Neutrophil (primary cell): ENCODE data around the gene TSEN2.

Experiments used
- H3K27ac ChIP-seq: fragments of 200-600 bp; sonication (generic); 2 replicates; pipeline ENCODE4 v1.5.1; 2016; ENCODE audit warnings: mild to moderate bottlenecking, moderate library complexity
- H3K27me3 ChIP-seq: fragments of 200-600 bp; sonication (generic); 2 replicates; pipeline ENCODE4 v1.6.0; 2016; ENCODE audit warnings: mild to moderate bottlenecking
- H3K36me3 ChIP-seq: fragments of 200-600 bp; sonication (generic); 2 replicates; pipeline ENCODE4 v1.5.1; 2017
- H3K4me1 ChIP-seq, 2 experiments: fragments of 200-600 bp in 1 of 2; sonication (generic) in 1 of 2; 1 replicate in 1 of 2; 2 replicates in 1 of 2; pipeline versions ENCODE4 v1.5.1 to v1.6.1; 2013 to 2016; ENCODE audit warnings: low read depth in 1 of 2, low read length in 1 of 2, mild to moderate bottlenecking in 1 of 2, moderate library complexity in 1 of 2; ENCODE audit not compliant: control insufficient read depth in 1 of 2, insufficient read depth in 1 of 2
- H3K4me3 ChIP-seq, 2 experiments: fragments of 200-600 bp in 1 of 2; sonication (generic) in 1 of 2; 1 replicate in 1 of 2; 2 replicates in 1 of 2; pipeline ENCODE4 v1.5.1; 2013 to 2016; ENCODE audit warnings: low read depth in 1 of 2, low read length in 1 of 2, mild to moderate bottlenecking in 1 of 2, moderate library complexity in 1 of 2
- H3K9me3 ChIP-seq: fragments of 200-600 bp; sonication (generic); 2 replicates; pipeline ENCODE4 v1.5.1; 2016
- TF ChIP-seq, protein P1 (sequence below): fragments of 200-600 bp; sonication (generic); IDR thresholded peaks from 2 replicates; pipeline ENCODE4 v1.5.1; 2016; ENCODE audit warnings: antibody characterized with exemption

TSEN2 gene

DNA sequence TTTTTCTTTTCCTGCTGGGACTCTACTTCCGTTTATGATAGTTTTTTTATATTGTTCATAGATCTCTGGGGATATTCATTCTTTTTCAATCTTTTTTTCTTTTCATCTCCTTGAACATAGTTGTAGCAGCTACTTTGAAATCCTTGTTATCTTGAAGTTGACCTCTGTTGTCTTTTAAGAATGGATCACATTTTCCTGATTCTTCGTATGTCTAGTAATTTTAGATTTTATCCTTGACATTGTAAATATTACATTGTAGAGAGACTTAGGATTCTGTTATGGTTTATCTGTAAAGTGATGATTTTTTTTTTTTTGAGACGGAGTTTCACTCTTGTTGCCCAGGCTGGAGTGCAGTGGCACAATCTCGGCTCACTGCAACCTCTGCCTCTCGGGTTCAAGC, 93.1 kb downstream of the TSEN2 start:
- Histone ChIP-seq H3K4me3 (no peak overlapping the region), H3K36me3 (peaks cover 91% of the 10 kb centered on the region), H3K4me1 (no peaks in the 10 kb centered on the region), H3K27me3 (no peaks in the 10 kb centered on the region), H3K9me3 (no peaks in the 10 kb centered on the region), H3K27ac (no peak overlapping the region)
- TF ChIP-seq, protein P1, sequence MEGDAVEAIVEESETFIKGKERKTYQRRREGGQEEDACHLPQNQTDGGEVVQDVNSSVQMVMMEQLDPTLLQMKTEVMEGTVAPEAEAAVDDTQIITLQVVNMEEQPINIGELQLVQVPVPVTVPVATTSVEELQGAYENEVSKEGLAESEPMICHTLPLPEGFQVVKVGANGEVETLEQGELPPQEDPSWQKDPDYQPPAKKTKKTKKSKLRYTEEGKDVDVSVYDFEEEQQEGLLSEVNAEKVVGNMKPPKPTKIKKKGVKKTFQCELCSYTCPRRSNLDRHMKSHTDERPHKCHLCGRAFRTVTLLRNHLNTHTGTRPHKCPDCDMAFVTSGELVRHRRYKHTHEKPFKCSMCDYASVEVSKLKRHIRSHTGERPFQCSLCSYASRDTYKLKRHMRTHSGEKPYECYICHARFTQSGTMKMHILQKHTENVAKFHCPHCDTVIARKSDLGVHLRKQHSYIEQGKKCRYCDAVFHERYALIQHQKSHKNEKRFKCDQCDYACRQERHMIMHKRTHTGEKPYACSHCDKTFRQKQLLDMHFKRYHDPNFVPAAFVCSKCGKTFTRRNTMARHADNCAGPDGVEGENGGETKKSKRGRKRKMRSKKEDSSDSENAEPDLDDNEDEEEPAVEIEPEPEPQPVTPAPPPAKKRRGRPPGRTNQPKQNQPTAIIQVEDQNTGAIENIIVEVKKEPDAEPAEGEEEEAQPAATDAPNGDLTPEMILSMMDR: no peak

DNA sequence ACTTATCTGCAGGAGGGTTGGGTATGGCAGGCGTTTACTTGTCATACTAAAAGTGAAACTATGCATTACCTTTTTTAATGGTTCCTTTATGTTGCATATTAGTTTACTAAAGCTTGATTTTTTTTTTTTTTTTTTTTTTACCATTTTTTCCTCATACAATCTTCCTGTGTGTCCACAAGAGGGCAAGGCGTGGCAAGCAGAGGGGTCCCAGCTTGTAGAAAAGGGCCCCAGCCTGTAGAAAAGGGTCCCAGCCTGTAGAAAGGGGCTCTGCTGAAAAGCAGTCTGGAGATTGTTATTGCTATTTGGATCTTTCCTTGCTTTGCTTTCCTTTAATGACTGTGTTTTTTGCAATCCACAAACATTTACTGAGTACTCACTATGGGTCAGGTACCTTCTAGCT, 94.5 kb downstream of the TSEN2 start:
- H3K27me3 ChIP-seq: no peaks in the 10 kb centered on the region
- no peaks in the 10 kb centered on the region for H3K4me1 ChIP-seq
- no peak overlapping the region for H3K27ac ChIP-seq
- H3K4me3 ChIP-seq: no peak overlapping the region
- TF ChIP-seq, protein P1: no peak
- H3K9me3 ChIP-seq: no peaks in the 10 kb centered on the region
- H3K36me3 ChIP-seq: peaks cover 91% of the 10 kb centered on the region

DNA sequence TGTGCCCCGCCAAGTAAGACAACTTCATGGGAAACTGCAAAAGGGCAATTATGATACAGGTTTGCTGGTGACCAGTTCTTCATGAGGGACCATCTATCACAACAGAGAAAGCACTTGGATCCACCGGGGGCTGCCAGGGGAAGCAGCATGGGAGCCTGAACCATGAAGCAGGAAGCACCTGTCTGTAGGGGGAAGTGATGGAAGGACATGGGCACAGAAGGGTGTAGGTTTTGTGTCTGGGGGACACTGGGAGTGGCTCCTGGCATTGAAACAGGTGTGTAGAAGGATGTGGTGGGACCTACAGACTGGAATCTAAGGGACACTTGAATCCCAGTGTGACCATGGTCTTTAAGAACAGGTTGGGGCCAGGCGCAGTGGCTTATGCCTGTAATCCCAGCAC, 95.2 kb downstream of the TSEN2 start:
- Histone ChIP-seq H3K4me3 (no peak overlapping the region), H3K27me3 (no peaks in the 10 kb centered on the region), H3K36me3 (peaks cover 91% of the 10 kb centered on the region), H3K9me3 (no peaks in the 10 kb centered on the region), H3K4me1 (no peaks in the 10 kb centered on the region), H3K27ac (peak overlapping the region; percentile 47)
- TF ChIP-seq, protein P1: no peak

DNA sequence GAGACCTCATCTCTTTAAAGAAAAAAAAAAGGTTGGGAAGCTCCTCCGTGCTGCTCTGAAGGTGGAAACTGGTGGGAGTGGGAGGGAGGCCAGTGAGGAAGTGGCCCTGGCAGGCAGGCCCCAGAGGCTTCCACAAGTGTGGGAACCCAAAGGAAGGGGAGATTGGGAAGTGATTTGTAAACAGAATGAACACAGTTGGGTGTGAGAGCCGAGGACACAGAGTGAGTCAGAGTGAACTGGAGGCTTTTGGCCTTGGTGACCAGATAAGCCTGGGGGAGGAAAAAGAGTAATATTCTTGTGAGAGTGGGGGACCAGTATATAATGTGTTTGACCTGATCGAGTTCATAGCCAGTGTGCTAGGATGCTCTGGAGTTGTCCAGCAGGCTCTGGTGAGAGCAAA, 95.6 kb downstream of the TSEN2 start:
- H3K4me1 ChIP-seq: no peaks in the 10 kb centered on the region
- peak overlapping the region; percentile 47 for H3K27ac ChIP-seq
- H3K4me3 ChIP-seq: no peak overlapping the region
- TF ChIP-seq, protein P1: no peak
- no peaks in the 10 kb centered on the region for H3K27me3 ChIP-seq
- no peaks in the 10 kb centered on the region for H3K9me3 ChIP-seq
- peaks cover 91% of the 10 kb centered on the region for H3K36me3 ChIP-seq

DNA sequence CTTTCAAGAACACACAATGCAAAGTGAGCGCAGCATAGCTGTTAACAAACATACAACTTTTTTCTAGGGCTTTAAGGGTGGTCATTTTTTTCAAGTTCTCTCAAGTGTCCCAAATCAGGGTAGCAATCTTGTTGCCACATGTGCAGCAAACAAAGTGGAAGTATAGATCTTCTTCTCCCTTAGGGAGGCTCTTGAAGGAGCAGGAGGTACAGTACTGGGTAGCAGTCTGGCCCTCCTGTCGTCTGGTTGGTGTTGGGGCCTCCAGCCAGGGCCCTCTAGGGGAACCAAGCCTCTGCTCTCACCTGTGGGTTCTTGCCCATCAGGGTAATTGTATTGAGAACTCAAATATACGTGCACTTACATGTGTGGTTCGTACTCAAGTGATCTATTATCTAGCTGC, 98.5 kb downstream of the TSEN2 start:
- Histone ChIP-seq H3K27ac (peak overlapping the region; percentile 35), H3K36me3 (peaks cover 93% of the 10 kb centered on the region)
- TF ChIP-seq, protein P1: no peak

More for the DNA sequence above, 98.5 kb downstream of the TSEN2 start:
- H3K9me3 ChIP-seq: no peaks in the 10 kb centered on the region
- no peak overlapping the region for H3K4me3 ChIP-seq
- H3K27me3 ChIP-seq: no peaks in the 10 kb centered on the region
- no peaks in the 10 kb centered on the region for H3K4me1 ChIP-seq
